ENCODE results near the gene CMTM5. TPM values are rescaled to one million over a fixed set of nuclear protein-coding genes. Genes with fewer than 3 reads are reported as not detected.

CMTM5 gene
- polyA plus RNA-seq, 1 donor (not counting 4 experiments of a cell fraction or from before 2014, with no cell fraction given): not detected

GRCh38 chr14:23359167-23359626, 17.6 kb upstream of the CMTM5 start:
- TF ChIP-seq EZH2 (IDR thresholded peaks at IDR 0.05; ENCODE audit: low read length): no peak
- TF ChIP-seq, protein P1, sequence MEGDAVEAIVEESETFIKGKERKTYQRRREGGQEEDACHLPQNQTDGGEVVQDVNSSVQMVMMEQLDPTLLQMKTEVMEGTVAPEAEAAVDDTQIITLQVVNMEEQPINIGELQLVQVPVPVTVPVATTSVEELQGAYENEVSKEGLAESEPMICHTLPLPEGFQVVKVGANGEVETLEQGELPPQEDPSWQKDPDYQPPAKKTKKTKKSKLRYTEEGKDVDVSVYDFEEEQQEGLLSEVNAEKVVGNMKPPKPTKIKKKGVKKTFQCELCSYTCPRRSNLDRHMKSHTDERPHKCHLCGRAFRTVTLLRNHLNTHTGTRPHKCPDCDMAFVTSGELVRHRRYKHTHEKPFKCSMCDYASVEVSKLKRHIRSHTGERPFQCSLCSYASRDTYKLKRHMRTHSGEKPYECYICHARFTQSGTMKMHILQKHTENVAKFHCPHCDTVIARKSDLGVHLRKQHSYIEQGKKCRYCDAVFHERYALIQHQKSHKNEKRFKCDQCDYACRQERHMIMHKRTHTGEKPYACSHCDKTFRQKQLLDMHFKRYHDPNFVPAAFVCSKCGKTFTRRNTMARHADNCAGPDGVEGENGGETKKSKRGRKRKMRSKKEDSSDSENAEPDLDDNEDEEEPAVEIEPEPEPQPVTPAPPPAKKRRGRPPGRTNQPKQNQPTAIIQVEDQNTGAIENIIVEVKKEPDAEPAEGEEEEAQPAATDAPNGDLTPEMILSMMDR (optimal IDR thresholded peaks at IDR 0.05 in 1 of 3, IDR thresholded peaks at IDR 0.05 in 1 of 3, conservative IDR thresholded peaks at IDR 0.05 in 1 of 3; ENCODE audit: extremely low read depth in 1 of 3, insufficient read depth in 2 of 3, low read length in 3 of 3): no peak
- Histone ChIP-seq H3K4me1 (ENCODE audit: control insufficient read depth, extremely low read depth, insufficient read depth, low read length) (no peaks in the 10 kb centered on the region), H4K20me1 (ENCODE audit: control insufficient read depth, extremely low read depth, insufficient read depth, low read length) (no peaks in the 10 kb centered on the region), H3K4me3 (ENCODE audit: control insufficient read depth in 2 of 3, extremely low read depth in 1 of 3, insufficient read depth in 2 of 3, low read depth in 1 of 3, low read length in 3 of 3) (no peak overlapping the region), H3K9me3 (ENCODE audit: control insufficient read depth, low read depth, low read length) (no peaks in the 10 kb centered on the region), H3K9ac (ENCODE audit: control insufficient read depth, extremely low read depth, insufficient read depth, low read length) (no peak overlapping the region), H3K36me3 (ENCODE audit: control insufficient read depth in 2 of 2, extremely low read depth in 1 of 2, insufficient read depth in 2 of 2, low read length in 2 of 2) (peaks cover 0 to 2% of the 10 kb centered on the region in 2 experiments), H3K79me2 (ENCODE audit: control insufficient read depth, insufficient read depth, low read length) (no peaks in the 10 kb centered on the region), H3K27ac (ENCODE audit: control insufficient read depth, insufficient read depth, low read length) (no peak overlapping the region), H2AFZ (ENCODE audit: control insufficient read depth, low read length) (no peak overlapping the region), H3K4me2 (ENCODE audit: control insufficient read depth, extremely low read depth, insufficient read depth, low read depth, low read length) (no peak overlapping the region), H3K9me1 (ENCODE audit: control insufficient read depth, extremely low read depth, insufficient read depth, low read length) (no peaks in the 10 kb centered on the region), H3K27me3 (ENCODE audit: control insufficient read depth, extremely low read depth, insufficient read depth, low read length) (no peaks in the 10 kb centered on the region)
- dilution Hi-C loops (cut with MboI; ENCODE audit: extremely low pct_ligation_motif_present, low sequenced_read_pairs): no loop called here
- DNase-seq (ENCODE audit: low read depth, low spot score) (no peak), FAIRE-seq (no peak)

DNA sequence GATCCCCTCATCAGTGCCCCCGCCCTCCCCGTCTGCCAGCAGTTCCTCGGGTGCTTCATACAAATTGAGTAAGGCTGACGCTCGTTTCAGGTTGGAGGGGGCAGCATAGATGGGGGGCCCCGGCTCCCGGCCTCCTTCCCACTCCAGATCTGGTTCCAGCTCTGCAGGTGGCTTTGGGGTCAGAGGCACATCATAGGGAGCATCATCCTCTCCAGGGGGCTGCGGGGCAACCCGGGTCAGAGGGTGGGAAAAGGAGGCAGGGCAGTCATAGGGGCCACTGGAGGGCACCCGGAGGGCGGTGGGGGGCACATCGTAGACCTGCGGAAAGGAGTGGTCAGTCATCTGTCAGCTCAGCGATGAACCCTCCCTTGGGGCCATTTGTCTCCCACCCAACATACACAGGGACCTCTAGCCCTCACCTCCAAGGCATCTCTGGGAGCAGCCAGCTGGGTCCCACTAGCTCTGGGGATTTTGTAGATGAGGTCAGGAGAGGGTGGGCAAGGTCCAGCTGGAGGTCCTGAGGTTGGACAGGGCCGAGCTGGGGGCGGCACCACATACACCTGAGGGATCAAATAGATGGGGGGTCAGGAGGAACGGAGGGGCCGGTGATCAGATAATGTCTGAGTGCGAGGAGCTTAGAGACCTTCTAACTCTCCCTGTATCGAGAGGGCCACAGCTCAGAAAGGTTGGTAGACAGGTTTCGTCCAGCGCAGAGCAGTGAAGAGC, 17.0 kb upstream of the CMTM5 start:
- H4K20me1 ChIP-seq (ENCODE audit: control insufficient read depth, extremely low read depth, insufficient read depth, low read length): no peaks in the 10 kb centered on the region
- H3K27ac ChIP-seq (ENCODE audit: control insufficient read depth, insufficient read depth, low read length): no peak overlapping the region
- no peaks in the 10 kb centered on the region for H3K9me1 ChIP-seq (ENCODE audit: control insufficient read depth, extremely low read depth, insufficient read depth, low read length)
- H3K36me3 ChIP-seq (ENCODE audit: control insufficient read depth in 2 of 2, extremely low read depth in 1 of 2, insufficient read depth in 2 of 2, low read length in 2 of 2): peaks cover 0 to 2% of the 10 kb centered on the region in 2 experiments
- peaks cover 6% of the 10 kb centered on the region for H3K4me1 ChIP-seq (ENCODE audit: control insufficient read depth, extremely low read depth, insufficient read depth, low read length)
- H3K4me3 ChIP-seq (ENCODE audit: control insufficient read depth in 2 of 3, extremely low read depth in 1 of 3, insufficient read depth in 2 of 3, low read depth in 1 of 3, low read length in 3 of 3): no peak overlapping the region
- no peak overlapping the region for H3K9ac ChIP-seq (ENCODE audit: control insufficient read depth, extremely low read depth, insufficient read depth, low read length)
- no peaks in the 10 kb centered on the region for H3K27me3 ChIP-seq (ENCODE audit: control insufficient read depth, extremely low read depth, insufficient read depth, low read length)
- no peaks in the 10 kb centered on the region for H3K9me3 ChIP-seq (ENCODE audit: control insufficient read depth, low read depth, low read length)
- TF ChIP-seq EZH2 (IDR thresholded peaks at IDR 0.05; ENCODE audit: low read length): no peak
- TF ChIP-seq, protein P1 (optimal IDR thresholded peaks at IDR 0.05 in 1 of 3, IDR thresholded peaks at IDR 0.05 in 1 of 3, conservative IDR thresholded peaks at IDR 0.05 in 1 of 3; ENCODE audit: extremely low read depth in 1 of 3, insufficient read depth in 2 of 3, low read length in 3 of 3): no peak
- FAIRE-seq: no peak
- no peak overlapping the region for H2AFZ ChIP-seq (ENCODE audit: control insufficient read depth, low read length)
- no peak overlapping the region for H3K4me2 ChIP-seq (ENCODE audit: control insufficient read depth, extremely low read depth, insufficient read depth, low read depth, low read length)
- dilution Hi-C loops (cut with MboI; ENCODE audit: extremely low pct_ligation_motif_present, low sequenced_read_pairs): no loop called here
- no peak for DNase-seq (ENCODE audit: low read depth, low spot score)
- H3K79me2 ChIP-seq (ENCODE audit: control insufficient read depth, insufficient read depth, low read length): no peaks in the 10 kb centered on the region

All from keratinocyte (primary cell).